SU-DHL-6 (cell line): ENCODE data around the gene TCL1A.
"Not testable (repeated sequence)": the region's sequence is repeated elsewhere in the genome, so short reads cannot be mapped to it uniquely, and the experiment has no call there.

Experiments
- H2AFZ ChIP-seq: fragments of 200-600 bp; sonication (generic); 2 replicates; pipeline ENCODE4 v1.6.1; 2014; ENCODE audit warnings: low read depth, mild to moderate bottlenecking, moderate library complexity, mixed read lengths, antibody characterized with exemption, low read length; ENCODE audit not compliant: severe bottlenecking
- H3F3A ChIP-seq: fragments of 200-600 bp; shearing (Covaris generic); 2 replicates; pipeline ENCODE4 v1.6.0; 2016; ENCODE audit warnings: antibody characterized with exemption, mild to moderate bottlenecking; ENCODE audit not compliant: insufficient read depth
- H3K27ac ChIP-seq: fragments of 200-600 bp; sonication (generic); 2 replicates; pipeline ENCODE4 v1.5.1; 2016; ENCODE audit warnings: low read depth, mild to moderate bottlenecking, low read length, moderate library complexity, mixed read lengths
- H3K27me3 ChIP-seq: fragments of 200-600 bp; sonication (generic), shearing (Covaris generic); 2 replicates; pipeline ENCODE4 v1.6.0; 2014; ENCODE audit warnings: mild to moderate bottlenecking, low read length
- H3K36me3 ChIP-seq: fragments of 200-600 bp; sonication (generic); 2 replicates; pipeline ENCODE4 v1.6.1; 2014; ENCODE audit warnings: mild to moderate bottlenecking, low read length, mixed read lengths
- H3K4me2 ChIP-seq: fragments of 300-600, 200-600 bp; shearing (Covaris generic), sonication (generic); 2 replicates; pipeline ENCODE4 v1.6.0; 2014; ENCODE audit warnings: low read length, low read depth, mild to moderate bottlenecking; ENCODE audit not compliant: poor library complexity, severe bottlenecking
- H3K4me3 ChIP-seq: fragments of 200-600 bp; sonication (generic); 2 replicates; pipeline ENCODE4 v1.5.1; 2014; ENCODE audit warnings: antibody characterized with exemption, low read length, mild to moderate bottlenecking, mixed read lengths; ENCODE audit not compliant: insufficient read depth, poor library complexity, severe bottlenecking
- H3K79me2 ChIP-seq: fragments of 200-600 bp; sonication (generic); 2 replicates; pipeline ENCODE4 v1.6.1; 2014; ENCODE audit warnings: mild to moderate bottlenecking, low read length, moderate library complexity; ENCODE audit not compliant: insufficient read depth
- H3K9ac ChIP-seq: fragments of 200-600 bp; sonication (generic); 2 replicates; pipeline ENCODE4 v1.7.0; 2014; ENCODE audit warnings: mild to moderate bottlenecking, low read length
- H3K9me2 ChIP-seq: fragments of 200-600 bp; sonication (generic); replicated peaks from 2 replicates; pipeline ENCODE4 v1.6.1; 2014; ENCODE audit warnings: low read length; ENCODE audit not compliant: insufficient read depth
- H3K9me3 ChIP-seq: fragments of 200-600 bp; sonication (generic); 2 replicates; pipeline ENCODE4 v1.6.1; 2014; ENCODE audit warnings: low read length, mixed read lengths; ENCODE audit not compliant: insufficient read depth
- H4K20me1 ChIP-seq: fragments of 200-600 bp; sonication (generic); 2 replicates; pipeline ENCODE4 v1.6.1; 2014; ENCODE audit warnings: low read depth, mild to moderate bottlenecking, antibody characterized with exemption, low read length, moderate library complexity, mixed read lengths
- EZH2phosphoT487 ChIP-seq: fragments of 200-600 bp; sonication (generic), shearing (Covaris generic); conservative IDR thresholded peaks from 2 replicates; pipeline ENCODE4 v1.6.1; 2018; ENCODE audit warnings: mild to moderate bottlenecking, antibody characterized with exemption, low read length, moderate library complexity, mixed read lengths
- TF ChIP-seq, protein P1 (sequence below): fragments of 200-600 bp; sonication (generic); IDR thresholded peaks from one replicate; pipeline ENCODE4 v1.5.1; 2017; ENCODE audit warnings: antibody characterized with exemption, mild to moderate bottlenecking, low read length, moderate library complexity; ENCODE audit not compliant: insufficient read depth, poor library complexity, severe bottlenecking

TCL1A gene

DNA sequence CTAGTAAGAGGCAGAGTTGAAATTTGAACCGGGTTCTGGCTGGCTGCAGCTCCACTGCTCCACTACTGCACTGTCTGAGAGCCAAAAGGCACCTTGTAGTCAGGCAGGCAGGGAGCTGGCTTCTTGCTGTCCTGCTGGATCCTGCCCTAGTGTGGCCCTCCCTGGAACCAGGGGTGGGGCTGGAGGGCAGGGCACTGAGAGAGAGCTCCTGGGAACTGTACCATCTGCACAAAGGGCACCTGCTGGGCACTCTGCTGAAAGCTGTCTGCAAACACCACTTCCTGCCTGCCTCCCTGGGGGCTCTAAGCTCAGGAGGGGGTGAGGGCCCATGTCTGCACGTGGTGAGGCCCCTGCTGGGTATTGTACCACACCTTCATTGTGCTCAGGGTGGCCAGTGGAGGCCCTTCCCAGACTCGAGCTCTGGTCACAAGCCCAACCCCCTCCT is 46.7 kb downstream of the TCL1A start:
- no peaks in the 10 kb centered on the region for H3K27me3 ChIP-seq
- peak overlapping the region; percentile 30 for H3K4me3 ChIP-seq
- H3K27ac ChIP-seq: peak overlapping the region; percentile 99
- TF ChIP-seq, protein P1, sequence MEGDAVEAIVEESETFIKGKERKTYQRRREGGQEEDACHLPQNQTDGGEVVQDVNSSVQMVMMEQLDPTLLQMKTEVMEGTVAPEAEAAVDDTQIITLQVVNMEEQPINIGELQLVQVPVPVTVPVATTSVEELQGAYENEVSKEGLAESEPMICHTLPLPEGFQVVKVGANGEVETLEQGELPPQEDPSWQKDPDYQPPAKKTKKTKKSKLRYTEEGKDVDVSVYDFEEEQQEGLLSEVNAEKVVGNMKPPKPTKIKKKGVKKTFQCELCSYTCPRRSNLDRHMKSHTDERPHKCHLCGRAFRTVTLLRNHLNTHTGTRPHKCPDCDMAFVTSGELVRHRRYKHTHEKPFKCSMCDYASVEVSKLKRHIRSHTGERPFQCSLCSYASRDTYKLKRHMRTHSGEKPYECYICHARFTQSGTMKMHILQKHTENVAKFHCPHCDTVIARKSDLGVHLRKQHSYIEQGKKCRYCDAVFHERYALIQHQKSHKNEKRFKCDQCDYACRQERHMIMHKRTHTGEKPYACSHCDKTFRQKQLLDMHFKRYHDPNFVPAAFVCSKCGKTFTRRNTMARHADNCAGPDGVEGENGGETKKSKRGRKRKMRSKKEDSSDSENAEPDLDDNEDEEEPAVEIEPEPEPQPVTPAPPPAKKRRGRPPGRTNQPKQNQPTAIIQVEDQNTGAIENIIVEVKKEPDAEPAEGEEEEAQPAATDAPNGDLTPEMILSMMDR: no peak
- TF ChIP-seq EZH2phosphoT487: no peak
- no peaks in the 10 kb centered on the region for H3K9me3 ChIP-seq
- H4K20me1 ChIP-seq: no peaks in the 10 kb centered on the region
- peak overlapping the region; percentile 70 for H3K4me2 ChIP-seq
- H3F3A ChIP-seq: peaks cover 55% of the 10 kb centered on the region
- no peak overlapping the region for H2AFZ ChIP-seq
- H3K36me3 ChIP-seq: peaks cover 2% of the 10 kb centered on the region; the same call in 1 of the 2 replicates
- no peaks in the 10 kb centered on the region for H3K79me2 ChIP-seq
- H3K9ac ChIP-seq: peak overlapping the region; percentile 64
- H3K9me2 ChIP-seq: no peaks in the 10 kb centered on the region

DNA sequence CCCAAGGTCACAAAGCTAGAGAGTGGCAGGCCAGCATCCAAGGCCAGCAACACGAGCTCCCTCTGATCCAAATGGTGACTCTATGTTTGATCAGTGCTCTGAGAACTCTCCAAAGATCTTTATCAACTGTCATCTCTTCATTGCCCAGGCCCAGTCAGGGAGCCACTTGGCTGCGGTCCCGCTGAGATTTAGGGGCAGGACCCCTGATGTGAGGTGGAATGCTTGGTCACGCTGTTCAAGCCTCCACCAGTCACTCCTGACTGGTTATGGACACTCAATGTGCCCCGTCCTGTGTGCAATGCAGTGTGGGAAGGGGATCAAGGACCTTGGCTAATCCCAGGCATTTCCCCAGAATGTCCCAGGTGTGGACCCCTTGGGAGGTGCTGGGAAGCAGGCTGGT is 47.5 kb downstream of the TCL1A start:
- peak overlapping the region; percentile 70 for H3K4me2 ChIP-seq
- no peaks in the 10 kb centered on the region for H3K9me3 ChIP-seq
- peak overlapping the region; percentile 99 for H3K27ac ChIP-seq
- no peak overlapping the region for H2AFZ ChIP-seq
- H3K4me3 ChIP-seq: peak overlapping the region; percentile 30
- no peak for TF ChIP-seq EZH2phosphoT487
- TF ChIP-seq, protein P1: no peak
- H3F3A ChIP-seq: peaks cover 63% of the 10 kb centered on the region
- H3K36me3 ChIP-seq: no peaks in the 10 kb centered on the region
- no peaks in the 10 kb centered on the region for H3K27me3 ChIP-seq
- H3K79me2 ChIP-seq: no peaks in the 10 kb centered on the region
- H3K9me2 ChIP-seq: no peaks in the 10 kb centered on the region
- peak overlapping the region; percentile 64 for H3K9ac ChIP-seq
- H4K20me1 ChIP-seq: no peaks in the 10 kb centered on the region

DNA sequence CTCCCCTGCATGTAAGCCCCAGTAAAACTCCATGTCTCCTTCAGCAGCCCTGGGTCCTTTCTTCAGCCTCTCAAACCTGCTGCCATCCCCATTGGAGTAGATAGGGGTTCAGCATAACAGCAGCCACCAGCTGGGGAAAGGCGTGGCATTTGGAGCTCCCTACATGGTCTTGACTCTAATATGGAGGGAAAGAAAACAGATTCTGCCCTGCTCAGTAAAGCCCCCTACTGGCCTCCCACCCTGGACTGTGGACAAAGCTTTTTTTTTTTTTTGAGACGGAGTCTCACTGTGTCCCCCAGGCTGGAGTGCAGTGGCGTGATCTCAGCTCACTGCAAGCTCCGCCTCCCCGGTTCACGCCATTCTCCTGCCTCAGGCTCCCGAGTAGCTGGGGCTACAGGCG is 48.4 kb downstream of the TCL1A start:
- Histone ChIP-seq H3F3A (peaks cover 67% of the 10 kb centered on the region), H3K4me2 (peak overlapping the region; percentile 70), H3K9ac (peak overlapping the region; percentile 64), H3K4me3 (peak overlapping the region; percentile 24), H3K27ac (peak overlapping the region; percentile 99)
- H3K36me3 ChIP-seq, H3K79me2 ChIP-seq, H2AFZ ChIP-seq, H3K9me2 ChIP-seq, H3K27me3 ChIP-seq, H4K20me1 ChIP-seq, H3K9me3 ChIP-seq: not testable (repeated sequence)
- TF ChIP-seq, protein P1: peak; percentile 45
